ENCODE measurements around the gene NCBP3. TPM values are rescaled to one million over a fixed set of nuclear protein-coding genes. Genes with fewer than 3 reads are reported as not detected.
"Not testable (repeated sequence)": the region's sequence is repeated elsewhere in the genome, so short reads cannot be mapped to it uniquely, and the experiment has no call there.

Gene NCBP3
- total RNA-seq, 2 donors from 2014 or later, result 14.8 to 370 TPM

GRCh38 chr17:3788200-3788599, 57.8 kb downstream of the NCBP3 start:
- Histone ChIP-seq H3K27ac (no peak overlapping the region), H3K4me1 (replicated peaks) (no peaks in the 10 kb centered on the region), H3K27me3 (replicated peaks; ENCODE audit: insufficient read depth) (no peaks in the 10 kb centered on the region), H3K4me3 (no peak overlapping the region), H3K9me3 (no peaks in the 10 kb centered on the region), H3K36me3 (no peaks in the 10 kb centered on the region)
- TF ChIP-seq POLR2A (IDR thresholded peaks at IDR 0.05), result no peak
- no peak for TF ChIP-seq POLR2AphosphoS5 (IDR thresholded peaks at IDR 0.05)
- TF ChIP-seq CTCF (IDR thresholded peaks at IDR 0.05), result no peak
- 91% methylated on average over 2 of the region's 2 CpGs for WGBS
- no peak for DNase-seq (ENCODE audit: low spot score)
- intact Hi-C loops (cut with DNase I), result no loop called here

- H3K9me3 ChIP-seq; H3K27me3 ChIP-seq (replicated peaks; ENCODE audit: insufficient read depth); H3K36me3 ChIP-seq; H3K27ac ChIP-seq; H3K4me1 ChIP-seq (replicated peaks); H3K4me3 ChIP-seq; DNase-seq (ENCODE audit: low spot score); intact Hi-C loops (cut with DNase I): not testable (repeated sequence)
- WGBS, result 92% methylated on average over 5 of the region's 5 CpGs
These were observed 60.7 kb downstream of the NCBP3 start for GRCh38 chr17:3785323-3785722.

- no peaks in the 10 kb centered on the region for H3K36me3 ChIP-seq
- intact Hi-C loops (cut with DNase I), result no loop called here
These were observed 63.3 kb downstream of the NCBP3 start for GRCh38 chr17:3782751-3783150.

GRCh38 chr17:3780986-3781385, 65.1 kb downstream of the NCBP3 start:
- TF ChIP-seq POLR2AphosphoS5 (IDR thresholded peaks at IDR 0.05) (no peak), POLR2A (IDR thresholded peaks at IDR 0.05) (no peak), CTCF (IDR thresholded peaks at IDR 0.05) (no peak)
- Histone ChIP-seq H3K4me1 (replicated peaks) (no peaks in the 10 kb centered on the region), H3K9me3 (no peaks in the 10 kb centered on the region), H3K27me3 (replicated peaks; ENCODE audit: insufficient read depth) (no peaks in the 10 kb centered on the region), H3K4me3 (no peak overlapping the region), H3K27ac (no peak overlapping the region), H3K36me3 (no peaks in the 10 kb centered on the region)
- WGBS, result 85% methylated on average over 6 of the region's 6 CpGs
- intact Hi-C loops (cut with DNase I), result no loop called here
- no peak for DNase-seq (ENCODE audit: low spot score)

More at GRCh38 chr17:3782751-3783150, 63.3 kb downstream of the NCBP3 start:
- H3K4me1 ChIP-seq (replicated peaks), result no peaks in the 10 kb centered on the region
- WGBS, result 80% methylated on average over 8 of the region's 8 CpGs
- H3K27me3 ChIP-seq (replicated peaks; ENCODE audit: insufficient read depth), result no peaks in the 10 kb centered on the region
- TF ChIP-seq CTCF (IDR thresholded peaks at IDR 0.05), result no peak
- no peak for TF ChIP-seq POLR2A (IDR thresholded peaks at IDR 0.05)
- no peak for TF ChIP-seq POLR2AphosphoS5 (IDR thresholded peaks at IDR 0.05)
- no peaks in the 10 kb centered on the region for H3K9me3 ChIP-seq
- H3K27ac ChIP-seq, result no peak overlapping the region
- no peak overlapping the region for H3K4me3 ChIP-seq
- no peak for DNase-seq (ENCODE audit: low spot score)

- Histone ChIP-seq H3K9me3 (no peaks in the 10 kb centered on the region), H3K4me3 (no peak overlapping the region), H3K36me3 (no peaks in the 10 kb centered on the region), H3K27me3 (replicated peaks; ENCODE audit: insufficient read depth) (no peaks in the 10 kb centered on the region), H3K27ac (no peak overlapping the region), H3K4me1 (replicated peaks) (no peaks in the 10 kb centered on the region)
- TF ChIP-seq POLR2A (IDR thresholded peaks at IDR 0.05), result no peak
- no peak for TF ChIP-seq POLR2AphosphoS5 (IDR thresholded peaks at IDR 0.05)
- no peak for TF ChIP-seq CTCF (IDR thresholded peaks at IDR 0.05)
- WGBS, result 92% methylated on average over 20 of the region's 20 CpGs
- intact Hi-C loops (cut with DNase I), result no loop called here
- DNase-seq (ENCODE audit: low spot score), result no peak
These were observed 68.5 kb downstream of the NCBP3 start for GRCh38 chr17:3777366-3778120.

All from prostate gland (tissue), 2 donors.